GM23338 (cell line): ENCODE data around the gene MRPL52. TPM values are rescaled to one million over a fixed set of nuclear protein-coding genes. Genes with fewer than 3 reads are reported as not detected.

Experiments
- ATAC-seq: fragments of 200-7000 bp; cut with Tn5 transposase; 3 replicates; pipeline ENCODE4 v1.9.1; 2020
- DNase-seq: peaks from one replicate; pipeline ENCODE4 v3.0.0-alpha.2; 2015; ENCODE audit warnings: low spot score
- H2AFZ ChIP-seq: fragments of 200-600 bp; sonication (generic); 2 replicates; pipeline ENCODE4 v1.8.0; 2016; ENCODE audit warnings: antibody characterized with exemption, mild to moderate bottlenecking, moderate library complexity
- H3F3A ChIP-seq: fragments of 200-600 bp; sonication (generic); replicated peaks from 2 replicates; pipeline ENCODE4 v1.8.0; 2017; ENCODE audit warnings: antibody characterized with exemption, mixed run types, low read depth
- H3K27ac ChIP-seq: fragments of 200-600 bp; sonication (generic); 2 replicates; pipeline ENCODE4 v1.6.1; 2016; ENCODE audit warnings: low read depth
- H3K27me3 ChIP-seq: fragments of 200-600 bp; sonication (generic); 2 replicates; pipeline ENCODE4 v1.8.0; 2016; ENCODE audit warnings: mild to moderate bottlenecking, mixed run types, moderate library complexity; ENCODE audit not compliant: insufficient read depth
- H3K36me3 ChIP-seq: fragments of 200-600 bp; sonication (generic); 2 replicates; pipeline ENCODE4 v1.8.0; 2016; ENCODE audit warnings: mild to moderate bottlenecking; ENCODE audit not compliant: insufficient read depth
- H3K4me1 ChIP-seq: fragments of 200-600 bp; sonication (generic); 2 replicates; pipeline ENCODE4 v1.8.0; 2016; ENCODE audit warnings: mild to moderate bottlenecking, moderate library complexity; ENCODE audit not compliant: insufficient read depth
- H3K4me2 ChIP-seq: fragments of 200-600 bp; sonication (generic); 2 replicates; pipeline ENCODE4 v1.7.1; 2017; ENCODE audit warnings: mixed run types
- H3K4me3 ChIP-seq: fragments of 200-600 bp; sonication (generic); 2 replicates; pipeline ENCODE4 v1.6.1; 2016; ENCODE audit warnings: mixed run types
- H3K79me2 ChIP-seq: fragments of 200-600 bp; sonication (generic); replicated peaks from 2 replicates; pipeline ENCODE4 v1.8.0; 2017; ENCODE audit warnings: mild to moderate bottlenecking; ENCODE audit not compliant: insufficient read depth
- H3K9me2 ChIP-seq: fragments of 200-600 bp; sonication (generic); 2 replicates; pipeline ENCODE4 v1.8.0; 2017; ENCODE audit not compliant: insufficient read depth
- H4K20me1 ChIP-seq: fragments of 200-600 bp; sonication (generic); replicated peaks from 2 replicates; pipeline ENCODE4 v1.8.0; 2017; ENCODE audit warnings: mild to moderate bottlenecking; ENCODE audit not compliant: insufficient read depth
- H3K27ac Mint-ChIP-seq: 2 replicates; pipeline ENCODE4 v1.8.0; 2020; ENCODE audit warnings: inconsistent platforms, mild to moderate bottlenecking, moderate library complexity, mixed read lengths
- H3K27me3 Mint-ChIP-seq: 3 replicates; pipeline ENCODE4 v1.8.0; 2022; ENCODE audit warnings: low read depth, mild to moderate bottlenecking, moderate library complexity, mixed read lengths, inconsistent platforms; ENCODE audit not compliant: insufficient read depth, poor library complexity
- H3K36me3 Mint-ChIP-seq: 3 replicates; pipeline ENCODE4 v1.8.0; 2021; ENCODE audit warnings: low read depth, mild to moderate bottlenecking, inconsistent platforms, moderate library complexity, mixed read lengths
- H3K4me1 Mint-ChIP-seq: 3 replicates; pipeline ENCODE4 v1.8.0; 2020; ENCODE audit warnings: mild to moderate bottlenecking, inconsistent platforms, mixed read lengths
- H3K4me3 Mint-ChIP-seq: 3 replicates; pipeline ENCODE4 v1.8.0; 2021; ENCODE audit warnings: moderate library complexity, mild to moderate bottlenecking, inconsistent platforms, mixed read lengths
- H3K9me3 Mint-ChIP-seq: 3 replicates; pipeline ENCODE4 v1.8.0; 2020; ENCODE audit warnings: moderate library complexity, mild to moderate bottlenecking, inconsistent platforms, mixed read lengths
- CREB1 ChIP-seq: fragments of 250-450 bp; sonication (Bioruptor Pico); IDR thresholded peaks from 2 replicates; pipeline ENCODE4 v1.5.0; 2020; ENCODE audit warnings: low read depth, mild to moderate bottlenecking, moderate library complexity
- CTCF ChIP-seq, 2 experiments: fragments of 200-600 bp in 1 of 2; sonication (generic) in 1 of 2; conservative IDR thresholded peaks; 2 replicates each; pipeline versions ENCODE4 v1.5.1 to v1.6.1; 2016 to 2017; ENCODE audit warnings: antibody characterized with exemption in 2 of 2, low read depth in 2 of 2, mild to moderate bottlenecking in 2 of 2, moderate library complexity in 1 of 2
- ETS1 ChIP-seq: IDR thresholded peaks from 2 replicates; pipeline ENCODE4 v1.6.1; 2016; ENCODE audit warnings: antibody characterized with exemption
- EZH2 ChIP-seq: fragments of 200-600 bp; sonication (generic); IDR thresholded peaks from one replicate; pipeline ENCODE4 v1.8.0; 2017; ENCODE audit warnings: antibody characterized with exemption, mild to moderate bottlenecking, low read depth; ENCODE audit not compliant: unreplicated experiment
- EZH2phosphoT487 ChIP-seq: fragments of 200-600 bp; sonication (generic); IDR thresholded peaks from one replicate; pipeline ENCODE4 v1.8.1; 2018; ENCODE audit warnings: antibody characterized with exemption; ENCODE audit not compliant: unreplicated experiment
- JUNB ChIP-seq: IDR thresholded peaks from one replicate; pipeline ENCODE4 v1.6.1; 2016; ENCODE audit warnings: antibody characterized with exemption; ENCODE audit not compliant: unreplicated experiment
- NANOG ChIP-seq: IDR thresholded peaks from 2 replicates; pipeline ENCODE4 v1.6.1; 2016; ENCODE audit warnings: antibody characterized with exemption, borderline replicate concordance
- POLR2AphosphoS5 ChIP-seq: IDR thresholded peaks from 2 replicates; pipeline ENCODE4 v1.6.1; 2016; ENCODE audit warnings: antibody characterized with exemption, low read depth
- REST ChIP-seq: IDR thresholded peaks from one replicate; pipeline ENCODE4 v1.6.1; 2018; ENCODE audit warnings: antibody characterized with exemption; ENCODE audit not compliant: unreplicated experiment
- STAT1 ChIP-seq: IDR thresholded peaks from one replicate; pipeline ENCODE4 v1.6.1; 2016; ENCODE audit warnings: antibody characterized with exemption; ENCODE audit not compliant: unreplicated experiment
- ZNF114 ChIP-seq: fragments of 250-450 bp; sonication (Bioruptor Pico); IDR thresholded peaks from 2 replicates; pipeline ENCODE4 v1.5.0; 2020; ENCODE audit warnings: mild to moderate bottlenecking, moderate library complexity
- ZNF331 ChIP-seq: fragments of 250-450 bp; sonication (Bioruptor Pico); IDR thresholded peaks from 2 replicates; pipeline ENCODE4 v1.5.0; 2020; ENCODE audit warnings: low read depth, mild to moderate bottlenecking, moderate library complexity
- ZNF462 ChIP-seq: fragments of 250-450 bp; sonication (Bioruptor Pico); IDR thresholded peaks from 2 replicates; pipeline ENCODE4 v1.5.0; 2020; ENCODE audit warnings: mild to moderate bottlenecking, moderate library complexity
- polyA plus RNA-seq: library from polyadenylated mRNA; unstranded; fragments of >200 nt; fragmentation: Nextera tagmentation; extraction: Ambion mirVana; gene quantifications from 2 replicates; pipeline ENCODE4 v1.2.1, GENCODE V29; 2016
- total RNA-seq: library from RNA; depleted of rRNA; stranded (reverse); fragments of >200 nt; shearing (Covaris generic); gene quantifications from 2 replicates; pipeline ENCODE4 v1.2.3, GENCODE V29; 2014

MRPL52 gene
- total and polyA plus RNA-seq, 2 experiments from 2014 or later = 131 to 617 TPM

GRCh38 chr14:22839159-22839779 lies 9.6 kb downstream of the MRPL52 start:
- no peaks in the 10 kb centered on the region for H3K27me3 ChIP-seq
- TF ChIP-seq POLR2AphosphoS5 = no peak
- no peak for TF ChIP-seq ZNF331
- TF ChIP-seq REST = no peak
- no peak for TF ChIP-seq ZNF114 (CRISPR knock-in tag)
- no peak for TF ChIP-seq NANOG
- TF ChIP-seq CTCF (conservative IDR thresholded peaks at IDR 0.05; ENCODE audit: low read depth in 2 of 2) = no peak
- no peak for TF ChIP-seq STAT1
- TF ChIP-seq EZH2 = no peak
- no peak for TF ChIP-seq ZNF462 (CRISPR knock-in tag)
- no peak for TF ChIP-seq EZH2phosphoT487
- no peak for TF ChIP-seq CREB1
- TF ChIP-seq ETS1 = no peak
- no peak for TF ChIP-seq JUNB
- DNase-seq (no peak), ATAC-seq (no peak; the same call in 2 of the 3 replicates)
- peaks cover 8% of the 10 kb centered on the region for H3K36me3 ChIP-seq
- Mint-ChIP-seq H3K4me1 (peaks cover 39% of the 10 kb centered on the region), H3K9me3 (no peaks in the 10 kb centered on the region), H3K27ac (peak overlapping the region; percentile 85), H3K27me3 (peaks cover 16% of the 10 kb centered on the region), H3K36me3 (peaks cover 43% of the 10 kb centered on the region), H3K4me3 (peak overlapping the region; percentile 94)
- H3K4me2 ChIP-seq = peak overlapping the region; percentile 97
- no peak overlapping the region for H2AFZ ChIP-seq
- H3K27ac ChIP-seq = no peak overlapping the region
- H3K4me3 ChIP-seq = peak overlapping the region; percentile 95; the same call in 1 of the 2 replicates
- H3F3A ChIP-seq = peaks cover 18% of the 10 kb centered on the region
- no peaks in the 10 kb centered on the region for H4K20me1 ChIP-seq
- H3K4me1 ChIP-seq = peaks cover 23% of the 10 kb centered on the region
- H3K79me2 ChIP-seq = peaks cover 26% of the 10 kb centered on the region
- H3K9me2 ChIP-seq = no peaks in the 10 kb centered on the region
